Measurements from ENCODE around the gene FAM76B. TPM values are rescaled to one million over a fixed set of nuclear protein-coding genes. Genes with fewer than 3 reads are reported as not detected.

The FAM76B gene
- total and polyA plus RNA-seq, 9 of the 15 experiments (the other 6 are each of a cell fraction or from before 2014, with no cell fraction given) = 22.5 to 60.0 (median 35.0) TPM

- FAIRE-seq (no peak), DNase-seq (ENCODE audit: extremely low read depth in 1 of 4, low spot score in 3 of 4) (no peak), ATAC-seq (no peak)
- Histone ChIP-seq H3K9me1 (ENCODE audit: control insufficient read depth, insufficient read depth, low read length) (no peaks in the 10 kb centered on the region), H3K4me1 (replicated peaks in 1 of 2; ENCODE audit: control insufficient read depth in 2 of 2, insufficient read depth in 2 of 2, low read length in 2 of 2) (peaks cover 4 to 14% of the 10 kb centered on the region in 2 experiments; a peak in 4 of 5 replicates), H3K4me3 (peak overlapping the region; percentile 88), H2AFZ (ENCODE audit: low read depth, low read length) (0 out of 2 replicates have a peak overlapping the region, but pooled peaks have one; percentile 95), H3K27me3 (ENCODE audit: control insufficient read depth in 2 of 2, insufficient read depth in 2 of 2, low read length in 2 of 2) (no peaks in the 10 kb centered on the region), H3K79me2 (ENCODE audit: control insufficient read depth, insufficient read depth, low read length) (peaks cover 89% of the 10 kb centered on the region), H3K9me3 (replicated peaks; ENCODE audit: control insufficient read depth, insufficient read depth, low read depth, low read length) (no peaks in the 10 kb centered on the region), H4K20me1 (replicated peaks; ENCODE audit: control insufficient read depth, insufficient read depth, low read length) (peaks cover 6% of the 10 kb centered on the region; the same call in 1 of the 2 replicates), H3K9ac (ENCODE audit: insufficient read depth in 1 of 2, low read depth in 2 of 2, low read length in 2 of 2) (peak overlapping the region; percentile 46 to 99), H3K4me2 (ENCODE audit: insufficient read depth, low read length) (peak overlapping the region; percentile 95), H3K36me3 (ENCODE audit: control insufficient read depth, insufficient read depth, low read length) (peaks cover 34% of the 10 kb centered on the region), H3K27ac (ENCODE audit: extremely low read depth, low read depth, low read length) (peak overlapping the region; percentile 99)
- in situ Hi-C loops (cut with MboI) (no loop called here), intact Hi-C loops (cut with micrococcal nuclease) (loop anchor here (5.0 kb wide), 1 partner anchor 451 kb away; no protein-coding TSS in a partner anchor)
- ChIA-PET CTCF (ENCODE audit: low intra/inter-chr PET ratio) (no interaction called here), POLR2A (interaction anchor here (0.7 to 3.8 kb wide), 7 partner anchors 9 to 550 kb away, joined by 3 to 20 read pairs (median 4); no protein-coding TSS in a partner anchor)
- no TSS peak for BruUV-seq (replicated peaks)
- 0% methylated on average over 8 of the region's 8 CpGs for WGBS (ENCODE audit: insufficient coverage, low coverage, missing lambda C conversion rate)
- TF ChIP-seq MLLT1 (IDR thresholded peaks at IDR 0.05) (peak in 1 of 2 experiments; percentile 58; a peak in 1 of 4 replicates), SFPQ (IDR thresholded peaks at IDR 0.05; ENCODE audit: low read depth, low read length) (no peak), FOXA1 (IDR thresholded peaks at IDR 0.05; ENCODE audit: borderline replicate concordance) (no peak), ZBTB40 (IDR thresholded peaks at IDR 0.05) (peak; percentile 15; the same call in 1 of the 2 replicates), ZBTB40 (CRISPR knock-in tag; IDR thresholded peaks at IDR 0.05) (no peak), HMGN3 (IDR thresholded peaks at IDR 0.05; ENCODE audit: borderline replicate concordance, extremely low read depth, insufficient read length, low read depth, low read length) (no peak), SRF (CRISPR knock-in tag; IDR thresholded peaks at IDR 0.05) (no peak)
These were observed 2.1 kb upstream of the FAM76B start for GRCh38 chr11:95791709-95792033.

All from K562 (cell line).